ENCODE results near the gene CLASRP.

CLASRP gene

GRCh38 chr19:45047188-45047797, 8.4 kb downstream of the CLASRP start:
- peaks cover 20 to 61% (median 53%) of the 10 kb centered on the region in 3 donors for H3K36me3 ChIP-seq
- H3K4me3 ChIP-seq, result no peak overlapping the region
- no peak for DNase-seq
- H3K27ac ChIP-seq, result no peak overlapping the region
- H3K4me1 ChIP-seq, result peaks cover 0 to 38% (median 6%) of the 10 kb centered on the region in 4 donors
- TF ChIP-seq, protein P1, sequence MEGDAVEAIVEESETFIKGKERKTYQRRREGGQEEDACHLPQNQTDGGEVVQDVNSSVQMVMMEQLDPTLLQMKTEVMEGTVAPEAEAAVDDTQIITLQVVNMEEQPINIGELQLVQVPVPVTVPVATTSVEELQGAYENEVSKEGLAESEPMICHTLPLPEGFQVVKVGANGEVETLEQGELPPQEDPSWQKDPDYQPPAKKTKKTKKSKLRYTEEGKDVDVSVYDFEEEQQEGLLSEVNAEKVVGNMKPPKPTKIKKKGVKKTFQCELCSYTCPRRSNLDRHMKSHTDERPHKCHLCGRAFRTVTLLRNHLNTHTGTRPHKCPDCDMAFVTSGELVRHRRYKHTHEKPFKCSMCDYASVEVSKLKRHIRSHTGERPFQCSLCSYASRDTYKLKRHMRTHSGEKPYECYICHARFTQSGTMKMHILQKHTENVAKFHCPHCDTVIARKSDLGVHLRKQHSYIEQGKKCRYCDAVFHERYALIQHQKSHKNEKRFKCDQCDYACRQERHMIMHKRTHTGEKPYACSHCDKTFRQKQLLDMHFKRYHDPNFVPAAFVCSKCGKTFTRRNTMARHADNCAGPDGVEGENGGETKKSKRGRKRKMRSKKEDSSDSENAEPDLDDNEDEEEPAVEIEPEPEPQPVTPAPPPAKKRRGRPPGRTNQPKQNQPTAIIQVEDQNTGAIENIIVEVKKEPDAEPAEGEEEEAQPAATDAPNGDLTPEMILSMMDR (IDR thresholded peaks at IDR 0.05), result no peak
- no peaks in the 10 kb centered on the region for H3K27me3 ChIP-seq
- intact Hi-C loops (cut with DNase I; ENCODE audit: low total_unique reads), result no loop called here
- H3K9me3 ChIP-seq, result no peaks in the 10 kb centered on the region

DNA sequence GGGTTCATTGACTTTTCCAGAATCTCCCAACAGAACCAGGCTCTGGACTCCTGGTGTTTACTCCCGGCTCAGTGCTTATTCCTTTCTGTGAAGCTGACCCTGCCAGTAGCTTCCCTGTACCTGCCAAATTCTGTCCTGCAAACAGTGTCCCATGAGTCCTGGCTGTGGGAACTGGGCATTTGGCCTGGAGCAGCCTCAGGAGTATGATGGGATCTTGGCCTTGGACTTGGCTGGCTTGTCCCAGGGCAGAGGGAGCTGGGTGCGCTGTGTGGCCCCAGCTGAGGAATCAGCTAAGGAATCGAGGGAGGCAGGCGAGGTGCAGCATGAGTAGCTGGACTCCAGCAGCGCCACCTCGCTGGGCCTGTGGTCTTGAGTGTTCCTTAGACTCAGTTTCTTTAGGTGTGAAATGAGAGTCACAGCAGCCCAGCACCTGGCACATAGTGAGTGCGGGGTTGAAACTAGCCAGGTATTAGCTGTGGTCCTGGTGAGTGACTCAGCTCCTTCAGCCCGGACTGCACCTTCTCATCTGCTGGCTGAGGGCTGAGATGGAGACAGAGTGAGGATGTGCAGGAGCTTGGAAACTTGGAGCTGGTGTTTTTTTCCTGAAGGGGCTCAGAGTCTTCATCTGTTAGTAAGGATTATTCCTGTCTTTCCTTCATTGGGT, 10.4 kb downstream of the CLASRP start:
- H3K27ac ChIP-seq, result no peak overlapping the region
- intact Hi-C loops (cut with DNase I; ENCODE audit: low total_unique reads), result no loop called here
- peaks cover 0 to 38% (median 3%) of the 10 kb centered on the region in 4 donors for H3K4me1 ChIP-seq
- no peaks in the 10 kb centered on the region for H3K27me3 ChIP-seq
- no peaks in the 10 kb centered on the region for H3K9me3 ChIP-seq
- DNase-seq, result no peak
- H3K4me3 ChIP-seq, result no peak overlapping the region
- TF ChIP-seq, protein P1 (IDR thresholded peaks at IDR 0.05), result no peak
- H3K36me3 ChIP-seq, result peaks cover 17 to 62% (median 54%) of the 10 kb centered on the region in 3 donors

GRCh38 chr19:45050036-45050435, 11.2 kb downstream of the CLASRP start:
- Histone ChIP-seq H3K9me3 (no peaks in the 10 kb centered on the region), H3K4me3 (no peak overlapping the region), H3K27me3 (no peaks in the 10 kb centered on the region), H3K27ac (no peak overlapping the region), H3K4me1 (peaks cover 0 to 38% (median 3%) of the 10 kb centered on the region in 4 donors), H3K36me3 (peaks cover 22 to 62% (median 54%) of the 10 kb centered on the region in 3 donors)
- TF ChIP-seq, protein P1 (IDR thresholded peaks at IDR 0.05), result no peak
- intact Hi-C loops (cut with DNase I; ENCODE audit: low total_unique reads), result loop anchor here (10.0 kb wide), 1 partner anchor 145 kb away; the partner anchor contains the start of gene APOE
- no peak for DNase-seq

DNA sequence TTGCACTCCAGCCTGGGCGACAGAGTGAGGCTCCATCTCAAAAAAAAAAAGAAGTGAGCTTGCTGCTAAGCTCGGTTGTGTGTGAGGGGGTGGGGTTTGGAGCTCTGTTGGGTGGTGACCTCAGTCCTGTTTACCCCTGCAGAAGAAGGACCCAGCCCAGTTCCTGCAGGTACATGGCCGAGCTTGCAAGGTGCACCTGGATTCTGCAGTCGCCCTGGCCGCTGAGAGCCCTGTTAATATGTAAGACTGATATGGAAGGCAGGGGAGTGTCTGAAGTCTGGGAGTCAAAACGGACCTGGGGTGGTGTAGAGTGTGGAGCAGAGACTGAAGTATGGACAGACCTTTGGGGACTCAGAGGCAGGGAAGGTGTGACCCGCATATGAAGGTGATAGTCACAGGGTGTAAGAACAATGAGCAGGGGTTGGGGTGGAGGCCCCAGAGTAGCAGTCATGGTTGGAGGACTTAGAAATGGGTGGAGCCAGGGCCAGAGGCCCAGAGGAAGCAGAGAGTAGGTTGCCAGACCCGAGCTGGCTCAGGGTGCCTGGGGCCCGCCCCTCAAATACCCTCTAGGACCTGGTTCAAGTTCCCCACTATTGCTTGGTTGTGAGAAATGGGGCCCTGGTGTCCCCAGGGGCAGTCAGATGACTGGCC, 13.2 kb downstream of the CLASRP start:
- TF ChIP-seq, protein P1 (IDR thresholded peaks at IDR 0.05), result no peak
- Histone ChIP-seq H3K9me3 (no peaks in the 10 kb centered on the region), H3K27me3 (no peaks in the 10 kb centered on the region), H3K27ac (no peak overlapping the region), H3K36me3 (peaks cover 25 to 62% (median 57%) of the 10 kb centered on the region in 3 donors), H3K4me3 (no peak overlapping the region), H3K4me1 (peaks cover 0 to 20% (median 3%) of the 10 kb centered on the region in 4 donors)
- no peak for DNase-seq
- intact Hi-C loops (cut with DNase I; ENCODE audit: low total_unique reads), result loop anchor here (10.0 kb wide), 1 partner anchor 147 kb away; the partner anchor contains the start of gene APOE

- no peaks in the 10 kb centered on the region for H3K27me3 ChIP-seq
- H3K36me3 ChIP-seq, result peaks cover 72 to 100% (median 100%) of the 10 kb centered on the region in 3 donors
- no peak overlapping the region for H3K27ac ChIP-seq
- H3K9me3 ChIP-seq, result no peaks in the 10 kb centered on the region
- TF ChIP-seq, protein P1 (IDR thresholded peaks at IDR 0.05), result no peak
- H3K4me3 ChIP-seq, result no peak overlapping the region
- intact Hi-C loops (cut with DNase I; ENCODE audit: low total_unique reads), result loop anchor here (10.0 kb wide), 1 partner anchor 152 kb away; the partner anchor contains the start of gene APOE
- H3K4me1 ChIP-seq, result no peaks in the 10 kb centered on the region
- DNase-seq, result no peak
Observed at GRCh38 chr19:45056831-45057230, 18.0 kb downstream of the CLASRP start.
